HG03175 (cell line): ENCODE results near the gene GGNBP2.
A peak's percentile ranks its signal among the peaks of the same experiment; 100 is the strongest.

Experiments used
- ATAC-seq: cut with Tn5 transposase; IDR thresholded peaks from one replicate; pipeline ENCODE4 v1.9.1; 2021; ENCODE audit warnings: mild to moderate bottlenecking, moderate library complexity; ENCODE audit not compliant: unreplicated experiment

GGNBP2 gene

DNA sequence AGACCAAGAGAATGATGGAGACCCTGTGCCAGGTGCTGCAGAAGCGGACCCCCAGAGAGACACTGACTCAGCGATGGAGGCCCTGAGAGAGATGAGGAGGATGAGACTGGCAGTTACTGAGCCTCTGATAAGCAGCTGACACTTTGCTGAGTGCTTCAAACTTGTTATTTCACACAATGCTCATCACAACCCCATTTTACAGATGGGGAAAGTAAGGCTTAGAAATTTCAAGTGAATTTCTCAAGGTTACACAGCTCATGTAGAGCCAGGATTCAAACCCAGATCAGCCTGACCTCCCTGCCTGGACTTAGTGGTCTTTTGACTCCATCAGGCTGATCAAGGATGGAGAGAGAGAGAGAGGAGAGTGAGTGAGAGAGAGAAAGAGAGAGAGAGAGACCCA is 83.9 kb downstream of the GGNBP2 start:
- no peak for ATAC-seq

DNA sequence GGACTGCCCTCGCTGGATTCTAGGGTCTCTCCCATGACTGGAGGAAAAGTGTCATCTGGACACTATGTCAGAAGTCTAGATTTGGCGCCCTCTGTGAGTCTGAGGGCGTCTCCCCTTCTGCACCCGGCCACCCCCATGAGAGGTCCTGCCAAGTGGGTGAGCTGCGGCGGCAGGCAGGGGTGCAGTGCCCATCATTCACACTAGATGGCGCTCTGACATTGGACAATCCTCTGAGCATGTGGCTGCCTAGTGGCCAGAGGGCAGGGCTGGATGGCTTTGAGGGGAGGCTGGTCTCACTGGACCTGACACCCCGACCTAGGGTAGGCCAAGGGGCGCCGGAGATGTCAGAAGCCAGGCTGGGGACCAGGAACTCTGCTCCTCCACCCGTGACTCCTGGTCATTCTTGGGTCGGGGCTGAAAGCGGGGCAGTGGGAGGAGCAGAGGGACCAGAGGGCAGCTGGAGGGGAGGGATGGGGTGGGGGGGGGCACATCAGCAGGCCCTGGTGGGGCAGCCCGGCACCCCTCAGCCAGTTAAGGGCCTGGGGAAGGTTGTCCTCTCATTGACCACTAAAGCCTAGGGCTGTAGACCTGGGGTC is 84.6 kb downstream of the GGNBP2 start:
- peak; percentile 53 for ATAC-seq

DNA sequence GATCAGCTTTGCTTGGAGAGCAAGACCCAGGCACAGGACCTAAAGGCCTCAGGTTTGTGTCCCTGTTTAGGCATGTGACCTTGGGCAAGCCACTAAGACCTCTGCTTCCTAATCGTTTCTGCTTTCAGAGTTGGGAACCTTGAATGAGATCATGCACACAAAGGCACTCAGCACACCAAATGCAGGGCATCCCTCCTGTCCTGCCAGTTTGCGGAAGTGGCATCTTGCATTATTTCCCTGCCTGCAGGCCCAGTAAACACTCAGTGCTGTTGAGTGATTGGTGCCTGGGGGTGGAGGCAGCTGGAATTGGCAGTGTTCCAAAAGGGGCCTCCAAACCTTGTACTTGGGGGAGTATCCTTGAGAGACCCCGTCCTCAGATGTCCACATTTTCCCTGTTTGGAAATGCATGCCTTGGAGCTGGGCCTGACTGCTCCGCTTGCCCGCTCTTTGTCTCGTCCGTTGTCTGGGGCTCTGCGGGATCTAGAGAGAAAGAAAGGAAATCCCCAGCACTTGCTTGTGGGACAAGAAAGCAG is 85.3 kb downstream of the GGNBP2 start:
- ATAC-seq = no peak

DNA sequence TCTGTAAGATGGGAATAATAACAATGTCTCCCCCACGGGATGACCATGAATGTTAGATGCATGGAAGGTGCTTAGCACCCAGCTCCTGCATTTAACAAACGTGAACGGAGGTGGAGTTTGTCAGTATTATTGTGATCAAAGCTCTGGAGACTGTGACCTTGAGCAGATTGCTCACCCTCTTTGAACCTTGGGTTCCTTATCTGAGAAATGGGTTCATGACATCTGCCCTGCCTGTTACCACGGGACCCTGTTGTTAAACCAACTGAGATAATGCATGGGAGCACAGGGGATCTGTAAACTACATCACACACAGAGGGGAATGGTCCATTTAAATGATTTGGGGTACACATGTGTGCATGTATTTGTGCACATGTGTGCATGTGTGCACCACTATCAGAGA is 86.3 kb downstream of the GGNBP2 start:
- ATAC-seq = no peak

DNA sequence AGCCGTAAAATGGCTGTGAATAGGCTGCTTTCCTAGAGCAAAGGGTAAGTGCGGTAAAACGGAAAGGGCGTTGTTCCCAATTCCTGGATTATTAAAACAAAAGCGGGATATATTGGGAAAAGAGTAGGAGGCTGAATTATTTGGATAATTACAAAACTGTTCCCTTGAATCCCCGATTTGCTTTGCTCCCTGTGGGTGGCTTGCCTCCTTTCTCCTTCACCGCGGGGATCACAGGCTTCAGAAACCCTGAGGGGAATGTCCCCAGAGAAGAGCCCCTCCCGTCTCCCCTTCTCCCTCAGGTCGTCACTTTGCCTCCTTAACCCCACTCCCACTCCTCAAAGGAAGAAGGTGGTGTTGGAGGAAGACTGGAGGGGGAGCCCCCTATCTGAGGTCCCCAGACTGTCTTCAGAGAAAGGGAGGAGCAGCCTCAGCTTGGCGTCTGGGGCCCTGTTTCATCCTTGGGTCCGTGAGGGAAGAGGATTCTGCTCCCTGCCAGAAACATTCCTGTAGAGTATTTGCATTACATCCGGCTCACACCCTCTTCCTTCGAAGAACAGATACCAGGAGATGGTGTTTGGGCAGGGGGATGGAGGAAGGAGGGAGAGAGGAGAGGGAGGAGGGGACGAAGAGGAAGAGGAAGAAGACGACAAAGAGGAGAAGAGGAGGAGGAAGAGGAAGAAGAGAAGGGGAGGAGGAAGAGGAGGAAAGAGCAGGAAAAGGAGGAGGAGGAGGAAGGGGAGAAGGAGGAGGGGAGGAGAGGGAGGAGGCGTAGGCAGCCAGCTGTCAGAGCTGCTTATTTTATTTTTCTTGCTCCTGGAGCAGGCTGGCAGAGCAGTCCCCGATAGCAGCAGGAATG is 88.4 kb downstream of the GGNBP2 start:
- no peak for ATAC-seq
